HG03342 (cell line): ENCODE measurements around the gene AGRN.
A peak's percentile ranks its signal among the peaks of the same experiment; 100 is the strongest.
"Not testable (repeated sequence)": the region's sequence is repeated elsewhere in the genome, so short reads cannot be mapped to it uniquely, and the experiment has no call there.

Source experiments
- ATAC-seq: cut with Tn5 transposase; IDR thresholded peaks from one replicate; pipeline ENCODE4 v1.9.1; 2021; ENCODE audit warnings: mild to moderate bottlenecking, moderate library complexity; ENCODE audit not compliant: unreplicated experiment

Gene AGRN

GRCh38 chr1:1020000-1020404 is at the start of gene AGRN:
TSS of gene AGRN (plus strand) at chr1:1020120. CDS start at chr1:1020173, 53 bp downstream.
- ATAC-seq, result peak; percentile 21

- no peak for ATAC-seq
These were observed 49.5 kb upstream of the AGRN start for GRCh38 chr1:970242-970972.

DNA sequence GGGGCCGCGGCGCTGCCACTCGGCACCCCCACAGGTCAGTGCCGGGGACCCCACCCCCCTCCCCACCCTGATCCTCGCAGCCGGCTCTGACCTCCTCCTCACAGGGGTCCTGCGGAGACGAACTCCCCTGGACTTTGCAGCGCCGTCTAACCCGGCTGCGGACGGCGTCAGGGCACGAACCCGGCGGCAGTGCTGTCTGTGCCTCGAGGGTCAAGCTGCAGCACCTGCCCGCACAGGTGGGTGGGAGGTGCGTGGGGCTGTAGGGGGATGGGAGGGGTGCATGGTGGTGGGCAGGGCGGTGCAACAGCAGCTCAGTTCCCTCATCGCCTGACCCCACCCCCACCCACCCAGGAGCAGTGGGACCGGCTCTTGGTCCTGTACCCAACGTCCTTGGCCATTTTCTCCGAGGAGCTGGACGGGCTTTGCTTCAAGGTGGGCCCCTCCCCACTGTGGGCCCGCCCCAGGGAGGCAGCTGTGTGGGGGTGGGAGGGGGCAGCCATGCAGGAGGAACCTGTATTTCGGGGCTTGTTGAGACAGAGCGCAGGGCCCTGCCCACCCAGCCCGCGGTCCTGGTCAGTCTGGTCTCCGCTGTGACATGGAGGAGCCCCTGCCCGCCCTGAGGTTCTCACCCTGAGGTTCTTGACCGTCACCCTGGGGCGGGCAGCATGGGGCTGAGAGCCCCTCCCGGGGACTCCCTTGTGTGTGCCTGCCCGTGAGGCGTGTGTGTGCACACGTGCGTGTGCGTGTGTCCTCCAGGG is 48.8 kb upstream of the AGRN start:
- ATAC-seq, result no peak

DNA sequence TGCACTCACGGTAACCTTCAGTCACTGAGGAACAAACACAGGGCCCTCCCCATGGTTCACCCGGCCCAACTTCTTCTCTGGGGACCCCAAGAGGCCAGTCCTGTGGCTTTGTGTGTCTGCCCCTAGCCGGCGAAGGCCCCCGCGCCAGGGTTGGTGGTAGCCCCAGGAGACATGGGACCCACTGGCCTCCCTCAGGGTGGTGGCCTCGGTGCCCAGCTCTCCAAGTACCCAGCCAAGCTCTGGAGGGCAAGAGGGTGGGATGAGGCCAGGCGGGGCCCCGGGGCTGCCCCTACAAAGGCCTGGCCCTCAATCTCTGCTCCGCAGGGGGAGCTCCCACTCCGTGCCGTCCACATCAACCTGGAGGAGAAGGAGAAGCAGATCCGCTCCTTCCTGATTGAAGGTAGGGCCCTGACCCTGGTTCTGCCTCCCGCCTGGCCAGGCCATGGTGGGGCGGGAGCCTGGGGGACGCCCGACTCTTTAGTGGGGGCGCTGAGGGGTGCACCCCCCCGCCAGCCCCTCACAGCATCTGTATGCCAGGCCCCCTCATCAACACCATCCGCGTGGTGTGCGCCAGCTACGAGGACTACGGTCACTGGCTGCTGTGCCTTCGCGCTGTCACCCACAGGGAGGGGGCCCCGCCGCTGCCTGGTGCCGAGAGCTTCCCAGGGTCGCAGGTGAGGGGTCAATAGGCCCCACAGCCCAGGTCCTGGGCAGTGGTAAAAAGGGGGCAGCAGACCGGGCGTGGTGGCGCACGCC is 48.0 kb upstream of the AGRN start:
- no peak for ATAC-seq

DNA sequence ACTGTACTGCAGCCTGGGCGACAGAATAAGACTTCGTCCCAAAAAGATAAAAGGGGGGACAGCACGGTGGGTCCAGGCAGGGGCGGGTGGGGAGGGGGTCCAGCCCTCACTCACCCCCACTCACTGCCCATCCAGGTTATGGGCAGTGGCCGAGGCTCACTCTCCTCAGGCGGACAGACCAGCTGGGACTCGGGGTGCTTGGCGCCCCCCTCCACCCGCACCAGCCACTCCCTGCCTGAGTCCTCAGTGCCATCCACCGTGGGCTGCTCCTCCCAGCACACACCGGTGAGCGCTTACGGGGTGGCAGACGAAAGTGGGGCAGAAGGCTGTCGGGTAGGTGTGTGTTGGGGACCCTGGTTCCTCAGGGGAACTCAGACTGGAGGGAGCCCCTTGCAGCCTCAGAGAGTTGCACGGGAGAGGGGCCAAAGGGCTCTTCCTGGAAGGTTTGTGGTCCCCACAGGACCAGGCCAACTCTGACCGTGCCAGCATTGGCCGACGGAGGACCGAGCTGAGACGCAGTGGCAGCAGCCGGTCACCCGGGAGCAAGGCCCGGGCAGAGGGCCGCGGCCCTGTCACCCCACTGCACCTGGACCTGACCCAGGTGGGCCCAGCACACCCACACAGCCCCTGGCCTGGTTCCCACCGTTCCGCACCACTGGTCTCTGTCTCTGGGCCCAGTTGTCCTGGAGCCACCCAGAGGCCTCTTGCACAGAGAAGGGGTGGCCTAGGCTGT is 47.0 kb upstream of the AGRN start:
- no peak for ATAC-seq

DNA sequence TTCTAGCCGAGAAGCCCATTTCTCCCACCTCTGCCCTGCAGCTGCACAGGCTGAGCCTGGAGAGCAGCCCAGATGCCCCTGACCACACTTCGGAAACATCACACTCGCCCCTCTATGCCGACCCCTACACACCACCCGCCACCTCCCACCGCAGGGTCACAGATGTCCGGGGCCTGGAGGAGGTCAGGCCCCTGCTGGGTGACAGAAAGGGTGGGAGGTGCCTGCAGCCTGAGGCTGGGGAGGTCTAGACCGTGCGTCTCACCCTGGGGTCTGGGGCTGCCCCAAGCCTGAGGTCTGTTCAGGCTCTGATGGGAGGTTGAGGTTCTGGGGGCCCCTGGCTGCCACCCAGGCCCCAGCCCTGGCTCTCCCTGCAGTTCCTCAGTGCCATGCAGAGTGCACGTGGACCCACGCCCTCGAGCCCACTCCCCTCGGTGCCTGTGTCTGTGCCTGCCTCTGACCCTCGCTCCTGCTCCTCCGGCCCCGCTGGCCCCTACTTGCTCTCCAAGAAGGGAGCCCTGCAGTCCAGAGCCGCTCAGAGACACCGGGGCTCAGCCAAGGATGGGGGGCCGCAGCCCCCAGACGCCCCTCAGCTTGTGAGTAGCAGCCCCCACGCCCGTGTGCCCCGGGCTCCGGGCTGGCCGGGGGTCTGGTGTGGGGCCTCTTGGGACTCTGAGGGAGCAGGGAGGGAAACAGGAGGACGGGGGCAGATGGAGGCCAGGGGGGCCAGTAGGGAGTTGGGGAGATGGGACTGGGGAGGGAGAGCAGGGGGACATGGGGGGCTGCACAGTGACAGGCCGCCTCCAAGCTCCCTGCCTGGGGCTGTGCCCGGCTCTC is 46.2 kb upstream of the AGRN start:
- no peak for ATAC-seq

GRCh38 chr1:974293-974640 is 45.7 kb upstream of the AGRN start:
- no peak for ATAC-seq

DNA sequence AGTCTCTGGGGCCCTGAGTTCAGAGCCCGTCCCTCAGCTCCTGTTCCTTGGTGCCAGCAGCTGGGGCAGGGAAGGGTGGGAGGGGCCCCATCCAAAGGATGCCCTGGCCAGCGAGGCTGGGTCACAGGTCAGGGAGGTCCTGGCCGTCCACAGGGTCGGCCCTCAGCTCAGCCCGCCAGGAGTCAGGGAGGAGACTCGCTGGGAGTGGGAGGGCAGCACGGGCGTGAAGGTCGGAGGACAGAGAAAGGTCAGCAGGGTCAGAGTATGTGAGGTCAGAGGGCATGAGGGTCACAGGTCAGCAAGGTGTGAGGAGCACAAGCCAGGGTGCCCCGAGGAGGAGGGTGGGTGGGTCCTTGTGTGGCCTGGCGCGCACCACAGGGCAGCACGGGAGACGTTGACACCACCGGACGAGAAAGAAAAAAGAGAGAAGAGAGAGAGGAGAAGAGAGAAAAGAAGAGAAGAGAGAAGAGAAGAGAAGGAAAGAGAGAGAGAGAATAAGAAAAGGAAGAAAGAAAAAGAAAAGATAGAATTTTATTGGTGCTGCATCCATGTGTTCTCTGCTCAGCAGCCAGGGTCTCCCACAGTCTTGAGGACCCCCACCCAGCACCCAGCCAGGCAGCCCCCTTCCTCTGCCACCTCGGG is 45.1 kb upstream of the AGRN start:
- no peak for ATAC-seq

DNA sequence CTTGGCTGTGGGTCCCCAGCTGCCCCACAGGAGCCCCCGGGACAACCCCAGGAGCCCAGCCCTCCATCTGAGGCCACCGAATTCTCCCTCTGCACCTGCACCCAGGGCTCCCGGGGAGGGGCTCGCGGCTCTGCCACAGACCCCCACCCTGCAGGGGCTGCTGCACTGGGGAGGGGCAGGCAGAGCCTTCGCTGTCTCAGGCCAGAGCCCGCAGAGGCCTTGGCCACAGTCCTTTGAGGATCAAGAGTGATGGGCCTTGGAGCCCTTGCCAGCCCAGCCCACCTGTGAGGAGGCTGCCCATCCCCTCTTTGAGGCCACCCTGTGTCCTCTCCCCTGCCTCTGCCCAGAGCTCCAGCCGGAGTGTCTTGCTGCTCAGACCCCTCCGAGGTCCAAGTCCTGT is 44.6 kb upstream of the AGRN start:
- no peak for ATAC-seq

DNA sequence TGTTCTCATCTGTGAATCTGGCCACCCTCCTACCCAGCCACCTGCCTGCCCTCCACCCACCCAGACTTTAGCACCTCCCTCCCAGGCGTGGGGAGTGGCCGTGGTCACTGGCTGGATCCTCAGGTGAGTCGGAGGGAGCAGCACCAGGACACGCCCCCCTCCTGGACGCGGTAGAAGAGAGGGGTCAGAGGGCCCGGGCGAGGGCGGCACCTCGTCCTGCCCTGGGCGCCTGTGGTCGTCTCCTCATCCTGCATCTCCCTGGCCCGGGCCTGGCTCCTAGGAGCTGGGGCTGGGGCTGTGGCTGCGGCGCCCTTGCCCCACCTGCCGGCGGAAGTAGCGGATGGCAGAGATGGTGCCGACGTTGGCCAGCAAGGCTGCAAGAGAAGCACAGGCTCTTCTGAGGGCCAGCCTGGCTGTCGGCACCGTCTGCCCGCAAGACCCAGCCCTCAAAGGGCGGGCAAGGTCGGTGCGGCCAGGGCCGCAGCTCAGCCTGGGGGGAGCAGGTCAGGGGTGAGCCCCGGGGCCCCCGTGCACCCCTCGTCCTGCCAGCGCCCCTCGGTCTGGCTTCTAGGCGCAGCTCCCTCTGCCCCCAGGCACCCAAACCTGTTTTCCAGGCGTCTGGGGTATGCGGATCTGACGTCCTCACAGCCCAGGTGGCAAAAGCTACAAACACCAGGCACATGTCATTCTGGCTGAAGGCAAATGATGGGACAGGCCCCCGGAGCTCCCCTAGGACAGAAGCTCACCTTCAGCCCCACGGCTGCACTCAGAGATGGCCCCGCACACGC is 43.8 kb upstream of the AGRN start:
- no peak for ATAC-seq

GRCh38 chr1:976791-977190 is 43.1 kb upstream of the AGRN start:
- not testable (repeated sequence) for ATAC-seq

DNA sequence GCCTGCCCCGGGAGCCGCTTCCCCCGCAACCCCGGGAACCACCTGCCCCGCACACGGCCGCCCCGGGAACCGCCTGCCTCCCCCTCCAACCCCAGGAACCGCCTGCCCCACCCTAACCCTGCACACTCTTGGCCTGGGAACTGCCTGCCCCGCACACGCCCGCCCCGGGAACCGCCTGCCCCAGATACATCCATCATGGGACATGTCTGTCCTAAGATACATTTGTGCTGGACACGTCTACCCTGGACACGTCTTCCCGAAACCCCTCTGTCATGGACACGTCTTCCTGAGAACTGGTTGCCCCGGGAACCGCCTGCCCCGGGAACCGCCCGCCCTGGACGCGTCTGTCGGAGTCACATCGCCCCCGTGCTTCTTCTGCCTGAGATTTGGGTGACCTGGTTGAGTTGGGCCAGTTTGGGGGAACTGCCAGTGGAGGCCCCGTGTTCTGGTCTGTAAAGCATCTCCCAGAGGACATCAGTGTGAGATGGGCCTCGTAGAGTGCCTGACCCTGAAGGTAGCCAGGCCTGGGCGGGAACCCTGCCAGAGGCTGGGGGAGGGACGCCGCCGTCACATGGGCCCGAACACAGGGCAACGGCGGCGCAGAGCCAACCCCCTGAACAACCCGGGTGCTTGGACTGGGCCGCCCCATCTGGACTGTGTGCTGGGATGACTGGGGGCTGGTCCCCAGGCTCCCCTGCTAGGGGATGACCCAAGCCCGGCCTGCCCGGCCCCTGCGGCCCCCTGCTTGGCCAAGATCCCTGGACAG is 41.7 kb upstream of the AGRN start:
- ATAC-seq, result no peak

GRCh38 chr1:978835-979743 is 40.8 kb upstream of the AGRN start:
- no peak for ATAC-seq

GRCh38 chr1:979744-980072 is 40.2 kb upstream of the AGRN start:
- no peak for ATAC-seq

GRCh38 chr1:980137-980571 is 39.8 kb upstream of the AGRN start:
- ATAC-seq, result no peak

GRCh38 chr1:980602-981395 is 39.1 kb upstream of the AGRN start:
- no peak for ATAC-seq
